Right hindlimb (tissue), 1 donor: Measurements from ENCODE around the gene ZNF652.
"Not testable (repeated sequence)": the region's sequence is repeated elsewhere in the genome, so short reads cannot be mapped to it uniquely, and the experiment has no call there.

Experiments used
- DNase-seq: peaks from one replicate; pipeline ENCODE4 v3.0.0-alpha.2; 2018

Gene ZNF652

GRCh38 chr17:49361902-49362722, at the start of gene ZNF652:
Gene ZNF652, minus strand, starts transcription at chr17:49362250. Its CDS starts 44,525 bp downstream, at chr17:49317725.
- DNase-seq = peak; percentile 95

GRCh38 chr17:49409066-49409465, 47.0 kb upstream of the ZNF652 start:
- no peak for DNase-seq

GRCh38 chr17:49407981-49408501, 46.0 kb upstream of the ZNF652 start:
- DNase-seq = peak; percentile 82

GRCh38 chr17:49407086-49407485, 45.0 kb upstream of the ZNF652 start:
- DNase-seq = peak; percentile 45

GRCh38 chr17:49406421-49407061, 44.5 kb upstream of the ZNF652 start:
- peak; percentile 86 for DNase-seq

GRCh38 chr17:49404906-49405305, 42.9 kb upstream of the ZNF652 start:
- no peak for DNase-seq

- peak; percentile 39 for DNase-seq
These were observed 42.3 kb upstream of the ZNF652 start for GRCh38 chr17:49404361-49404760.

GRCh38 chr17:49403514-49404289, 41.7 kb upstream of the ZNF652 start:
- DNase-seq = peak; percentile 41

GRCh38 chr17:49402706-49403105, 40.7 kb upstream of the ZNF652 start:
- peak; percentile 80 for DNase-seq

- DNase-seq = peak; percentile 59
These were observed 40.0 kb upstream of the ZNF652 start for GRCh38 chr17:49401971-49402611.

GRCh38 chr17:49399995-49400394, 37.9 kb upstream of the ZNF652 start:
- DNase-seq = no peak

- DNase-seq = no peak
These were observed 35.5 kb upstream of the ZNF652 start for GRCh38 chr17:49397586-49397985.

GRCh38 chr17:49393491-49394255, 31.6 kb upstream of the ZNF652 start:
- DNase-seq = no peak

GRCh38 chr17:49390548-49391324, 28.7 kb upstream of the ZNF652 start:
- no peak for DNase-seq

- not testable (repeated sequence) for DNase-seq
These were observed 27.7 kb upstream of the ZNF652 start for GRCh38 chr17:49389514-49390347.

- no peak for DNase-seq
These were observed 26.9 kb upstream of the ZNF652 start for GRCh38 chr17:49388692-49389513.

GRCh38 chr17:49388290-49388640, 26.2 kb upstream of the ZNF652 start:
- no peak for DNase-seq

- no peak for DNase-seq
These were observed 25.6 kb upstream of the ZNF652 start for GRCh38 chr17:49387498-49388289.
